ENCODE measurements around the gene FCER1G.

- TF ChIP-seq TAF1 (IDR thresholded peaks at IDR 0.05; ENCODE audit: borderline replicate concordance, insufficient read depth, low read length) (no peak), REST (IDR thresholded peaks at IDR 0.05; ENCODE audit: insufficient read depth in 1 of 2, low read depth in 2 of 2, low read length in 2 of 2) (no peak)
These were observed 21.4 kb upstream of the FCER1G start for GRCh38 chr1:161193561-161194235.

Data from PFSK-1 (cell line).